MM.1S (cell line): ENCODE measurements around the gene OGFOD3.

Experiments used
- DNase-seq: peaks from one replicate; pipeline ENCODE4 v3.0.0-alpha.2; 2015
- H2AFZ ChIP-seq: fragments of 300-600 bp; sonication (generic); 2 replicates; pipeline ENCODE4 v1.6.0; 2016; ENCODE audit warnings: antibody characterized with exemption, low read length
- H3F3A ChIP-seq: fragments of 300-600 bp; sonication (generic); 2 replicates; pipeline ENCODE4 v1.6.1; 2016; ENCODE audit warnings: mild to moderate bottlenecking, antibody characterized with exemption, low read length, moderate library complexity, mixed read lengths; ENCODE audit not compliant: insufficient read depth
- H3K27ac ChIP-seq: fragments of 300-600 bp; sonication (generic); 2 replicates; pipeline ENCODE4 v1.5.1; 2016; ENCODE audit warnings: mild to moderate bottlenecking, low read length
- H3K27me3 ChIP-seq: fragments of 300-600 bp; sonication (generic); replicated peaks from 2 replicates; pipeline ENCODE4 v1.6.0; 2016; ENCODE audit warnings: low read length; ENCODE audit not compliant: insufficient read depth
- H3K36me3 ChIP-seq: fragments of 300-600 bp; sonication (generic); replicated peaks from 2 replicates; pipeline ENCODE4 v1.6.1; 2016; ENCODE audit warnings: mild to moderate bottlenecking, low read length, mixed read lengths; ENCODE audit not compliant: insufficient read depth
- H3K4me1 ChIP-seq: fragments of 300-600 bp; sonication (generic); 2 replicates; pipeline ENCODE4 v1.6.1; 2016; ENCODE audit warnings: low read length, mixed read lengths
- H3K4me2 ChIP-seq: fragments of 300-600 bp; sonication (generic); 2 replicates; pipeline ENCODE4 v1.6.0; 2016; ENCODE audit warnings: low read depth, low read length
- H3K4me3 ChIP-seq: fragments of 300-600 bp; sonication (generic); 2 replicates; pipeline ENCODE4 v1.5.1; 2016; ENCODE audit warnings: low read length, mixed read lengths
- H3K79me2 ChIP-seq: fragments of 300-600 bp; sonication (generic); 2 replicates; pipeline ENCODE4 v1.6.1; 2016; ENCODE audit warnings: mixed run types, low read length, mixed read lengths
- H3K9ac ChIP-seq: fragments of 300-600 bp; sonication (generic); 2 replicates; pipeline ENCODE4 v1.6.1; 2016; ENCODE audit warnings: low read length, mixed read lengths
- H3K9me2 ChIP-seq: fragments of 300-600 bp; sonication (generic); replicated peaks from 2 replicates; pipeline ENCODE4 v1.6.1; 2016; ENCODE audit warnings: mild to moderate bottlenecking, low read length, mixed read lengths; ENCODE audit not compliant: insufficient read depth
- H3K9me3 ChIP-seq: fragments of 300-600 bp; sonication (generic); replicated peaks from 2 replicates; pipeline ENCODE4 v1.6.1; 2016; ENCODE audit warnings: mild to moderate bottlenecking, low read length, mixed read lengths; ENCODE audit not compliant: insufficient read depth
- H4K20me1 ChIP-seq: fragments of 300-600 bp; sonication (generic); 2 replicates; pipeline ENCODE4 v1.6.1; 2016; ENCODE audit warnings: mild to moderate bottlenecking, low read length, moderate library complexity, mixed read lengths; ENCODE audit not compliant: insufficient read depth
- CTCF ChIP-seq: fragments of 300-600 bp; sonication (generic); IDR thresholded peaks from 2 replicates; pipeline ENCODE4 v1.5.1; 2016; ENCODE audit warnings: antibody characterized with exemption, low read length, mixed read lengths
- EZH2 ChIP-seq: fragments of 300-600 bp; sonication (generic); optimal IDR thresholded peaks from 2 replicates; pipeline ENCODE3; 2017; ENCODE audit warnings: low read depth, mild to moderate bottlenecking, antibody characterized with exemption, low read length, mixed read lengths
- EZH2phosphoT487 ChIP-seq: fragments of 300-600 bp; sonication (generic); IDR thresholded peaks from 2 replicates; pipeline ENCODE4 v1.6.1; 2018; ENCODE audit warnings: antibody characterized with exemption, low read length

Gene OGFOD3

GRCh38 chr17:82445542-82445941 is 27.2 kb upstream of the OGFOD3 start:
- Histone ChIP-seq H3K27ac (no peak overlapping the region), H3K9ac (no peak overlapping the region), H3K36me3 (no peaks in the 10 kb centered on the region; the same call in 1 of the 2 replicates), H3K9me3 (no peaks in the 10 kb centered on the region), H3K4me1 (0 out of 2 replicates have a peak, but pooled peaks cover 6% of the 10 kb centered on the region), H3K4me2 (no peak overlapping the region), H4K20me1 (no peaks in the 10 kb centered on the region), H3K27me3 (no peaks in the 10 kb centered on the region), H2AFZ (no peak overlapping the region), H3K9me2 (no peaks in the 10 kb centered on the region), H3K4me3 (no peak overlapping the region), H3F3A (peaks cover 23% of the 10 kb centered on the region), H3K79me2 (peaks cover 58% of the 10 kb centered on the region)
- TF ChIP-seq EZH2phosphoT487 (no peak), EZH2 (no peak)
- DNase-seq, result no peak

GRCh38 chr17:82444941-82445521 is 26.6 kb upstream of the OGFOD3 start:
- no peak overlapping the region for H2AFZ ChIP-seq
- TF ChIP-seq EZH2, result no peak
- TF ChIP-seq CTCF, result no peak
- TF ChIP-seq EZH2phosphoT487, result no peak
- H3K27ac ChIP-seq, result no peak overlapping the region
- H4K20me1 ChIP-seq, result no peaks in the 10 kb centered on the region
- H3F3A ChIP-seq, result peaks cover 20% of the 10 kb centered on the region
- no peak overlapping the region for H3K4me2 ChIP-seq
- no peaks in the 10 kb centered on the region for H3K9me2 ChIP-seq
- DNase-seq, result no peak
- H3K9ac ChIP-seq, result no peak overlapping the region
- no peak overlapping the region for H3K4me3 ChIP-seq
- H3K9me3 ChIP-seq, result no peaks in the 10 kb centered on the region
- 0 out of 2 replicates have a peak, but pooled peaks cover 6% of the 10 kb centered on the region for H3K4me1 ChIP-seq
- no peaks in the 10 kb centered on the region for H3K27me3 ChIP-seq
- peaks cover 52% of the 10 kb centered on the region for H3K79me2 ChIP-seq
- no peaks in the 10 kb centered on the region; the same call in 1 of the 2 replicates for H3K36me3 ChIP-seq

GRCh38 chr17:82444284-82444893 is 26.0 kb upstream of the OGFOD3 start:
- Histone ChIP-seq H3K36me3 (no peaks in the 10 kb centered on the region; the same call in 1 of the 2 replicates), H3K79me2 (peaks cover 47% of the 10 kb centered on the region), H3K9me2 (no peaks in the 10 kb centered on the region), H3K4me3 (no peak overlapping the region), H3K9me3 (no peaks in the 10 kb centered on the region), H3K27me3 (no peaks in the 10 kb centered on the region), H3K4me2 (no peak overlapping the region), H3K9ac (no peak overlapping the region), H3F3A (peaks cover 13% of the 10 kb centered on the region), H2AFZ (no peak overlapping the region), H3K27ac (no peak overlapping the region), H3K4me1 (0 out of 2 replicates have a peak, but pooled peaks cover 6% of the 10 kb centered on the region), H4K20me1 (no peaks in the 10 kb centered on the region)
- no peak for DNase-seq
- no peak for TF ChIP-seq CTCF
- no peak for TF ChIP-seq EZH2
- TF ChIP-seq EZH2phosphoT487, result no peak
